SK-N-SH (cell line): ENCODE results near the gene ITGBL1. TPM values are rescaled to one million over a fixed set of nuclear protein-coding genes. Genes with fewer than 3 reads are reported as not detected.

Experiments
- CTCF ChIA-PET: fragments of 300-600, 350-600 bp; formaldehyde crosslinking; extraction: SDS; loops from one replicate; lab custom pipeline; 2021; lab: Yijun Ruan, JAX
- POLR2A ChIA-PET: fragments of 350-600 bp; sonication (Branson Sonifier 250); formaldehyde crosslinking; extraction: SDS; loops from one replicate; lab custom pipeline; 2020; ENCODE audit warnings: antibody characterized with exemption, inconsistent platforms; lab: Yijun Ruan, JAX
- DNase-seq: peaks from one replicate; pipeline ENCODE4 v3.0.0; 2012
- H2AFZ ChIP-seq: fragments of 200-600 bp; sonication (generic); 2 replicates; pipeline ENCODE4 v1.8.1; 2016; ENCODE audit warnings: antibody characterized with exemption, mild to moderate bottlenecking, low read depth
- H3F3A ChIP-seq: fragments of 200-600 bp; sonication (generic); replicated peaks from 2 replicates; pipeline ENCODE3; 2016; ENCODE audit warnings: antibody characterized with exemption, mild to moderate bottlenecking; ENCODE audit not compliant: insufficient read depth
- H3K27ac ChIP-seq, 2 experiments: fragments of 200-500 bp in 1 of 2; fragments of 200-600 bp in 1 of 2; sonication (Bioruptor generic) in 1 of 2; sonication (generic), shearing (Covaris generic) in 1 of 2; 2 replicates each; pipeline versions ENCODE4 v1.5.1 to v1.6.1; 2014 to 2016; ENCODE audit warnings: low read depth in 2 of 2, inconsistent platforms in 1 of 2, low read length in 1 of 2, mild to moderate bottlenecking in 1 of 2, mixed read lengths in 1 of 2
- H3K27me3 ChIP-seq: fragments of 200-600 bp; sonication (generic), shearing (Covaris generic); 2 replicates; pipeline ENCODE4 v1.6.1; 2016; ENCODE audit warnings: mixed run types; ENCODE audit not compliant: insufficient read depth
- H3K36me3 ChIP-seq, 2 experiments: fragments of 200-500 bp in 1 of 2; fragments of 200-600 bp in 1 of 2; sonication (Bioruptor generic) in 1 of 2; sonication (generic) in 1 of 2; replicated peaks in 1 of 2; 2 replicates each; pipeline versions ENCODE3 to v1.5.1; 2014 to 2016; ENCODE audit warnings: low read length in 1 of 2, mild to moderate bottlenecking in 1 of 2; ENCODE audit not compliant: insufficient read depth in 2 of 2, control insufficient read depth in 1 of 2
- H3K4me1 ChIP-seq, 2 experiments: fragments of 200-500 bp in 1 of 2; fragments of 200-600 bp in 1 of 2; sonication (Bioruptor generic) in 1 of 2; sonication (generic), shearing (Covaris generic) in 1 of 2; 2 replicates each; pipeline versions ENCODE4 v1.5.1 to v1.6.1; 2014 to 2016; ENCODE audit warnings: low read depth in 1 of 2, low read length in 1 of 2, mixed run types in 1 of 2; ENCODE audit not compliant: insufficient read depth in 2 of 2, control insufficient read depth in 1 of 2
- H3K4me2 ChIP-seq: fragments of 200-600 bp; sonication (generic), shearing (Covaris generic); 2 replicates; pipeline ENCODE4 v1.6.1; 2017; ENCODE audit warnings: mixed run types
- H3K4me3 ChIP-seq, 2 experiments: fragments of 200-500 bp in 1 of 2; fragments of 200-600 bp in 1 of 2; sonication (Bioruptor generic) in 1 of 2; sonication (generic), shearing (Covaris generic) in 1 of 2; 2 replicates each; pipeline versions ENCODE4 v1.5.1 to v1.8.1; 2014 to 2016; ENCODE audit warnings: low read depth in 2 of 2, inconsistent platforms in 1 of 2, low read length in 1 of 2, mild to moderate bottlenecking in 1 of 2, mixed read lengths in 1 of 2, moderate library complexity in 1 of 2
- H3K79me2 ChIP-seq: fragments of 200-600 bp; sonication (generic); 2 replicates; pipeline ENCODE4 v1.8.1; 2017; ENCODE audit warnings: mild to moderate bottlenecking; ENCODE audit not compliant: insufficient read depth
- H3K9ac ChIP-seq: fragments of 200-600 bp; sonication (generic); 2 replicates; pipeline ENCODE4 v1.6.1; 2017; ENCODE audit warnings: mixed run types
- H3K9me2 ChIP-seq: fragments of 200-600 bp; sonication (generic); 2 replicates; pipeline ENCODE4 v1.6.1; 2017; ENCODE audit warnings: mixed run types
- H3K9me3 ChIP-seq: fragments of 200-600 bp; sonication (generic); 2 replicates; pipeline ENCODE4 v1.6.1; 2017; ENCODE audit warnings: mixed run types, mild to moderate bottlenecking, moderate library complexity
- H4K20me1 ChIP-seq: fragments of 200-600 bp; sonication (generic); 2 replicates; pipeline ENCODE4 v1.6.1; 2017; ENCODE audit warnings: mild to moderate bottlenecking, mixed run types; ENCODE audit not compliant: insufficient read depth
- FOXM1 ChIP-seq: IDR thresholded peaks from 2 replicates; pipeline ENCODE4 v1.4.0; 2012; ENCODE audit warnings: low read depth, mild to moderate bottlenecking
- JUND ChIP-seq: IDR thresholded peaks from 2 replicates; pipeline ENCODE4 v1.4.0; 2012
- MEF2A ChIP-seq: IDR thresholded peaks from 2 replicates; pipeline ENCODE4 v1.4.0; 2012; ENCODE audit warnings: low read depth, borderline replicate concordance
- NFIC ChIP-seq: IDR thresholded peaks from 2 replicates; pipeline ENCODE4 v1.4.0; 2012; ENCODE audit warnings: borderline replicate concordance
- NRF1 ChIP-seq: IDR thresholded peaks from 2 replicates; pipeline ENCODE4 v1.6.1; 2012; ENCODE audit warnings: low read depth, mild to moderate bottlenecking, low read length
- REST ChIP-seq: IDR thresholded peaks from 2 replicates; pipeline ENCODE4 v1.6.1; 2012; ENCODE audit warnings: mild to moderate bottlenecking, low read depth, low read length, moderate library complexity
- TCF12 ChIP-seq: IDR thresholded peaks from 2 replicates; pipeline ENCODE4 v1.4.0; 2012
- TEAD4 ChIP-seq: IDR thresholded peaks from 2 replicates; pipeline ENCODE4 v1.4.0; 2012; ENCODE audit warnings: mild to moderate bottlenecking, borderline replicate concordance; ENCODE audit not compliant: insufficient read depth
- YY1 ChIP-seq: IDR thresholded peaks from 2 replicates; pipeline ENCODE4 v1.4.0; 2012; ENCODE audit warnings: low read depth, mild to moderate bottlenecking
- WGBS: methylation state at CpG from one replicate; pipeline ENCODE4 v1.1.6; 2017; ENCODE audit warnings: low lambda C conversion rate; 5-methylcytosine and 5-hydroxymethylcytosine counted together
- polyA plus RNA-seq, 3 experiments: library from polyadenylated mRNA; depleted of rRNA; stranded (reverse); fragments of >200 nt; gene quantifications; 2 replicates each; pipeline ENCODE4 v1.2.3, GENCODE V29; 2012
- TF ChIP-seq, protein P1 (sequence below): fragments of 150-350 bp; IDR thresholded peaks from 2 replicates; pipeline ENCODE4 v1.6.1; 2016; ENCODE audit warnings: mild to moderate bottlenecking, low read depth, low read length
- TF ChIP-seq, protein P2 (sequence below): IDR thresholded peaks from 2 replicates; pipeline ENCODE4; 2012
- TF ChIP-seq, protein P3 (sequence below): IDR thresholded peaks from 2 replicates; pipeline ENCODE4 v1.4.0; 2012; ENCODE audit warnings: low read depth

Gene ITGBL1
- polyA plus RNA-seq, 1 of the 3 experiments (the other 2 are of a cell fraction): 78.7 TPM

GRCh38 chr13:101612735-101613134 lies 160.3 kb downstream of the ITGBL1 start:
- POLR2A ChIA-PET: no interaction called here
- 93% methylated on average over 7 of the region's 7 CpGs for WGBS
- no peak for DNase-seq

More at GRCh38 chr13:101612735-101613134, 160.3 kb downstream of the ITGBL1 start:
- CTCF ChIA-PET: no interaction called here
- TF ChIP-seq, protein P1, sequence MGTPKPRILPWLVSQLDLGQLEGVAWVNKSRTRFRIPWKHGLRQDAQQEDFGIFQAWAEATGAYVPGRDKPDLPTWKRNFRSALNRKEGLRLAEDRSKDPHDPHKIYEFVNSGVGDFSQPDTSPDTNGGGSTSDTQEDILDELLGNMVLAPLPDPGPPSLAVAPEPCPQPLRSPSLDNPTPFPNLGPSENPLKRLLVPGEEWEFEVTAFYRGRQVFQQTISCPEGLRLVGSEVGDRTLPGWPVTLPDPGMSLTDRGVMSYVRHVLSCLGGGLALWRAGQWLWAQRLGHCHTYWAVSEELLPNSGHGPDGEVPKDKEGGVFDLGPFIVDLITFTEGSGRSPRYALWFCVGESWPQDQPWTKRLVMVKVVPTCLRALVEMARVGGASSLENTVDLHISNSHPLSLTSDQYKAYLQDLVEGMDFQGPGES: no peak
- no peak for TF ChIP-seq REST
- TF ChIP-seq, protein P2, sequence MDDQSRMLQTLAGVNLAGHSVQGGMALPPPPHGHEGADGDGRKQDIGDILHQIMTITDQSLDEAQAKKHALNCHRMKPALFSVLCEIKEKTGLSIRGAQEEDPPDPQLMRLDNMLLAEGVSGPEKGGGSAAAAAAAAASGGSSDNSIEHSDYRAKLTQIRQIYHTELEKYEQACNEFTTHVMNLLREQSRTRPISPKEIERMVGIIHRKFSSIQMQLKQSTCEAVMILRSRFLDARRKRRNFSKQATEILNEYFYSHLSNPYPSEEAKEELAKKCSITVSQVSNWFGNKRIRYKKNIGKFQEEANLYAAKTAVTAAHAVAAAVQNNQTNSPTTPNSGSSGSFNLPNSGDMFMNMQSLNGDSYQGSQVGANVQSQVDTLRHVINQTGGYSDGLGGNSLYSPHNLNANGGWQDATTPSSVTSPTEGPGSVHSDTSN: no peak
- TF ChIP-seq MEF2A: no peak
- TF ChIP-seq, protein P3, sequence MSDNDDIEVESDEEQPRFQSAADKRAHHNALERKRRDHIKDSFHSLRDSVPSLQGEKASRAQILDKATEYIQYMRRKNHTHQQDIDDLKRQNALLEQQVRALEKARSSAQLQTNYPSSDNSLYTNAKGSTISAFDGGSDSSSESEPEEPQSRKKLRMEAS: no peak
- TF ChIP-seq YY1: no peak
- no peak for TF ChIP-seq NRF1
- no peak for TF ChIP-seq JUND
- no peak for TF ChIP-seq NFIC
- TF ChIP-seq FOXM1: no peak
- TF ChIP-seq TEAD4: no peak
- TF ChIP-seq TCF12: no peak
- Histone ChIP-seq H3K36me3 (peaks cover 0 to 37% of the 10 kb centered on the region in 2 experiments), H4K20me1 (0 out of 2 replicates have a peak, but pooled peaks cover under 1% of the 10 kb centered on the region), H3K27me3 (no peaks in the 10 kb centered on the region), H3K4me3 (no peak overlapping the region), H3K27ac (no peak overlapping the region), H3K9me2 (0 out of 2 replicates have a peak, but pooled peaks cover 2% of the 10 kb centered on the region), H3K9me3 (no peaks in the 10 kb centered on the region), H3K4me2 (no peak overlapping the region), H3K9ac (no peak overlapping the region), H3K79me2 (peaks cover 9% of the 10 kb centered on the region; the same call in 1 of the 2 replicates), H3F3A (peaks cover 15% of the 10 kb centered on the region), H2AFZ (no peak overlapping the region), H3K4me1 (no peaks in the 10 kb centered on the region)
